Parathyroid adenoma (tissue), 2 donors: ENCODE measurements around the gene PRKCA.
"Not testable (repeated sequence)": the region's sequence is repeated elsewhere in the genome, so short reads cannot be mapped to it uniquely, and the experiment has no call there.

Experiments
- H2AFZ ChIP-seq: fragments of 300-600 bp; sonication (generic); one replicate; pipeline ENCODE4 v1.7.0; 2017; ENCODE audit warnings: antibody characterized with exemption, mild to moderate bottlenecking
- H3K27ac ChIP-seq: fragments of 300-600 bp; sonication (generic); one replicate; pipeline ENCODE4 v1.7.0; 2017
- H3K27me3 ChIP-seq: fragments of 300-600 bp; sonication (generic); one replicate; pipeline ENCODE4 v1.7.0; 2017; ENCODE audit warnings: low read length; ENCODE audit not compliant: control insufficient read depth, insufficient read depth
- H3K36me3 ChIP-seq: fragments of 300-600 bp; sonication (generic); one replicate; pipeline ENCODE4 v1.7.0; 2017; ENCODE audit warnings: low read length; ENCODE audit not compliant: control insufficient read depth, insufficient read depth
- H3K4me1 ChIP-seq: fragments of 300-600 bp; sonication (generic); one replicate; pipeline ENCODE4 v1.7.0; 2017; ENCODE audit warnings: control low read depth
- H3K4me2 ChIP-seq: fragments of 300-600 bp; sonication (generic); one replicate; pipeline ENCODE4 v1.7.0; 2017; ENCODE audit warnings: low read length
- H3K4me3 ChIP-seq: fragments of 300-600 bp; sonication (generic); one replicate; pipeline ENCODE4 v1.7.0; 2017; ENCODE audit warnings: low read depth, low read length
- H3K79me2 ChIP-seq: fragments of 300-600 bp; sonication (generic); one replicate; pipeline ENCODE4 v1.7.0; 2017; ENCODE audit warnings: control low read depth
- H3K9ac ChIP-seq: fragments of 300-600 bp; sonication (generic); one replicate; pipeline ENCODE4 v1.7.0; 2017; ENCODE audit warnings: mild to moderate bottlenecking
- H3K9me3 ChIP-seq: fragments of 300-600 bp; sonication (generic); one replicate; pipeline ENCODE4 v1.7.0; 2017; ENCODE audit warnings: low read length; ENCODE audit not compliant: control insufficient read depth
- TF ChIP-seq, protein P1 (sequence below): fragments of 300-600 bp; sonication (generic); IDR thresholded peaks from one replicate; pipeline ENCODE4 v1.7.0; 2017; ENCODE audit warnings: antibody characterized with exemption, mild to moderate bottlenecking
- donor health status: primary hyperparathyroidism.

The PRKCA gene

GRCh38 chr17:66349521-66350254 lies 47.3 kb downstream of the PRKCA start:
- H3K79me2 ChIP-seq, result no peaks in the 10 kb centered on the region
- no peak overlapping the region for H3K4me2 ChIP-seq
- H3K4me1 ChIP-seq, result peaks cover 12% of the 10 kb centered on the region
- H3K9me3 ChIP-seq, result no peaks in the 10 kb centered on the region
- H3K27me3 ChIP-seq, result no peaks in the 10 kb centered on the region
- H3K9ac ChIP-seq, result no peak overlapping the region
- no peaks in the 10 kb centered on the region for H3K36me3 ChIP-seq
- H3K27ac ChIP-seq, result no peak overlapping the region
- TF ChIP-seq, protein P1, sequence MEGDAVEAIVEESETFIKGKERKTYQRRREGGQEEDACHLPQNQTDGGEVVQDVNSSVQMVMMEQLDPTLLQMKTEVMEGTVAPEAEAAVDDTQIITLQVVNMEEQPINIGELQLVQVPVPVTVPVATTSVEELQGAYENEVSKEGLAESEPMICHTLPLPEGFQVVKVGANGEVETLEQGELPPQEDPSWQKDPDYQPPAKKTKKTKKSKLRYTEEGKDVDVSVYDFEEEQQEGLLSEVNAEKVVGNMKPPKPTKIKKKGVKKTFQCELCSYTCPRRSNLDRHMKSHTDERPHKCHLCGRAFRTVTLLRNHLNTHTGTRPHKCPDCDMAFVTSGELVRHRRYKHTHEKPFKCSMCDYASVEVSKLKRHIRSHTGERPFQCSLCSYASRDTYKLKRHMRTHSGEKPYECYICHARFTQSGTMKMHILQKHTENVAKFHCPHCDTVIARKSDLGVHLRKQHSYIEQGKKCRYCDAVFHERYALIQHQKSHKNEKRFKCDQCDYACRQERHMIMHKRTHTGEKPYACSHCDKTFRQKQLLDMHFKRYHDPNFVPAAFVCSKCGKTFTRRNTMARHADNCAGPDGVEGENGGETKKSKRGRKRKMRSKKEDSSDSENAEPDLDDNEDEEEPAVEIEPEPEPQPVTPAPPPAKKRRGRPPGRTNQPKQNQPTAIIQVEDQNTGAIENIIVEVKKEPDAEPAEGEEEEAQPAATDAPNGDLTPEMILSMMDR, result no peak
- no peak overlapping the region for H3K4me3 ChIP-seq
- H2AFZ ChIP-seq, result no peak overlapping the region

DNA sequence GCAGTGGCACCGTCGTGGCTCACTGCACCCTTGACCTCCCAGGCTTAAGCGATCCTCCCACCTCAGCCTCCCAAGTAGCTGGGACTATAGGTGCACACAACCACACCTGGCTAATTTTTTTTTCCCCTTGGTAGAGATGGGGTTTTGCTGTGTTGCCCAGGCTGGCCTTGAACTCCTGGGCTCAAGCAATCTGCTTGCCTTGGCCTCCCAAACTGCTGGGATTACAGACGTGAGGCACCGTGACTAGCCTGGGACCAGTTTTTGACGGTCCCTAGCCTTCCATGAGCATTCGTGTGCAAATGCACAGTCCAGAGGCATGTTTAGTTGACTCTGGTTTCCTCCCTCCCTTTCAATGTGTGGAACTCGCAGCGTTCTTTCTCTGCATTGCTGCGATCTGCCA lies 48.2 kb downstream of the PRKCA start:
- not testable (repeated sequence) for H3K9ac ChIP-seq, H3K27ac ChIP-seq, H3K36me3 ChIP-seq, H3K4me3 ChIP-seq, H3K9me3 ChIP-seq, H2AFZ ChIP-seq, H3K79me2 ChIP-seq, H3K27me3 ChIP-seq, H3K4me2 ChIP-seq
- peaks cover 12% of the 10 kb centered on the region for H3K4me1 ChIP-seq

GRCh38 chr17:66351033-66351432 lies 48.6 kb downstream of the PRKCA start:
- H3K36me3 ChIP-seq, result no peaks in the 10 kb centered on the region
- H3K27me3 ChIP-seq, result no peaks in the 10 kb centered on the region
- H2AFZ ChIP-seq, result no peak overlapping the region
- peaks cover 12% of the 10 kb centered on the region for H3K4me1 ChIP-seq
- no peak overlapping the region for H3K4me3 ChIP-seq
- TF ChIP-seq, protein P1, result no peak
- H3K4me2 ChIP-seq, result no peak overlapping the region
- no peaks in the 10 kb centered on the region for H3K79me2 ChIP-seq
- no peaks in the 10 kb centered on the region for H3K9me3 ChIP-seq
- H3K9ac ChIP-seq, result no peak overlapping the region
- no peak overlapping the region for H3K27ac ChIP-seq

GRCh38 chr17:66351701-66352100 lies 49.3 kb downstream of the PRKCA start:
- H3K27ac ChIP-seq, result no peak overlapping the region
- no peak overlapping the region for H3K4me2 ChIP-seq
- no peak overlapping the region for H3K4me3 ChIP-seq
- H3K79me2 ChIP-seq, result no peaks in the 10 kb centered on the region
- peaks cover 12% of the 10 kb centered on the region for H3K4me1 ChIP-seq
- H3K9ac ChIP-seq, result no peak overlapping the region
- H3K9me3 ChIP-seq, result no peaks in the 10 kb centered on the region
- TF ChIP-seq, protein P1, result no peak
- no peak overlapping the region for H2AFZ ChIP-seq
- H3K36me3 ChIP-seq, result no peaks in the 10 kb centered on the region
- no peaks in the 10 kb centered on the region for H3K27me3 ChIP-seq

GRCh38 chr17:66353937-66354401 lies 51.6 kb downstream of the PRKCA start:
- Histone ChIP-seq H3K9ac (no peak overlapping the region), H3K4me2 (no peak overlapping the region), H3K4me3 (no peak overlapping the region), H3K4me1 (peaks cover 12% of the 10 kb centered on the region), H3K79me2 (no peaks in the 10 kb centered on the region), H3K36me3 (no peaks in the 10 kb centered on the region), H3K9me3 (no peaks in the 10 kb centered on the region), H3K27me3 (no peaks in the 10 kb centered on the region), H2AFZ (no peak overlapping the region), H3K27ac (no peak overlapping the region)
- TF ChIP-seq, protein P1, result no peak
